Coronary artery (tissue), 2 donors: Measurements from ENCODE around the gene MBNL2.

ENCODE experiments used
- DNase-seq: peaks from one replicate; pipeline ENCODE4 v3.0.0-alpha.2; 2017; ENCODE audit warnings: low spot score
- H3K27ac ChIP-seq, 2 donors: fragments of 200-600 bp; sonication (generic); one replicate each; pipeline ENCODE4 v1.5.1; 2016 to 2019
- H3K4me3 ChIP-seq: fragments of 200-600 bp; sonication (generic); 2 replicates; pipeline ENCODE4 v1.5.1; 2016; ENCODE audit warnings: mild to moderate bottlenecking, moderate library complexity
- TF ChIP-seq, protein P1 (sequence below): fragments of 200-600 bp; sonication (generic); IDR thresholded peaks from one replicate; pipeline ENCODE4 v1.5.1; 2019; ENCODE audit warnings: antibody characterized with exemption

The MBNL2 gene

DNA sequence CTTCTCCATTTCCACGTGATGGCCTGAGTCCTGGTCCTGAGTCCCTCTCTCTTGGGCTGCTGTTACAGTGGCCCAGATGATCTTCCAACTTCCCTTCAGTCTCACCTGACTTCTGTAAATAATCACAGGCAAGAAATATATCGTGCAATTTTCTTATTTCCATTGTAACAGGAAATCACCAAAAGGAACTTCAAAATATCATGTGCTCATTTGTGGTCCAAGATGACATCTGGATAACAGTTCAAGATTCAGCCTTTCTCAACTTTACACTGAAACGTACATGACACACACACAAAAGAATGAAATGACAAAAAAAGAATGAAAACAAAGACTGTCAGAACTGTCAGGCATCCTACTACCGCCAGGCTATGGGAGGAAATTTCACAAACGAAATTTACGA is 189.9 kb downstream of the MBNL2 start:
- TF ChIP-seq, protein P1, sequence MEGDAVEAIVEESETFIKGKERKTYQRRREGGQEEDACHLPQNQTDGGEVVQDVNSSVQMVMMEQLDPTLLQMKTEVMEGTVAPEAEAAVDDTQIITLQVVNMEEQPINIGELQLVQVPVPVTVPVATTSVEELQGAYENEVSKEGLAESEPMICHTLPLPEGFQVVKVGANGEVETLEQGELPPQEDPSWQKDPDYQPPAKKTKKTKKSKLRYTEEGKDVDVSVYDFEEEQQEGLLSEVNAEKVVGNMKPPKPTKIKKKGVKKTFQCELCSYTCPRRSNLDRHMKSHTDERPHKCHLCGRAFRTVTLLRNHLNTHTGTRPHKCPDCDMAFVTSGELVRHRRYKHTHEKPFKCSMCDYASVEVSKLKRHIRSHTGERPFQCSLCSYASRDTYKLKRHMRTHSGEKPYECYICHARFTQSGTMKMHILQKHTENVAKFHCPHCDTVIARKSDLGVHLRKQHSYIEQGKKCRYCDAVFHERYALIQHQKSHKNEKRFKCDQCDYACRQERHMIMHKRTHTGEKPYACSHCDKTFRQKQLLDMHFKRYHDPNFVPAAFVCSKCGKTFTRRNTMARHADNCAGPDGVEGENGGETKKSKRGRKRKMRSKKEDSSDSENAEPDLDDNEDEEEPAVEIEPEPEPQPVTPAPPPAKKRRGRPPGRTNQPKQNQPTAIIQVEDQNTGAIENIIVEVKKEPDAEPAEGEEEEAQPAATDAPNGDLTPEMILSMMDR = no peak
- no peak overlapping the region for H3K27ac ChIP-seq
- H3K4me3 ChIP-seq = no peak overlapping the region
- no peak for DNase-seq

DNA sequence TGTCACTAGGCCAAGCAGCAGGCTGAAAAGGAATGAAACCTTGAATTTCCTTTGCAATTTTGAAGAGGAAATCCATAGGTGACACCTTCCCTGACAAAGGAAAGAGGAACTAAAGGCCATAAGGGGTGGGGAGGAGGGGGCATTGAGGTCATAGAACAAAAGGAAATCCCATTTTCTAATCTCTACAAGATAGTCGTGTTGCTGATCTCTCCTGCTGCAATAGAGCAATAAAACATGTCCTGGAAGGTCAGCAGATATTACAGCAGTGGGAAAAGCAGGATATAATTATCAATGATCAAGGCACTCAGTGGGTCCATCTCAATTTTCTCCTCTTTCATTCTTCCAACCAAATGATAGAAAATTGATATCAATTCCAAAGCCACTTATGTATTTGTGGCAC is 191.6 kb downstream of the MBNL2 start:
- Histone ChIP-seq H3K27ac (no peak overlapping the region), H3K4me3 (no peak overlapping the region)
- no peak for DNase-seq
- TF ChIP-seq, protein P1 = no peak

- no peak overlapping the region for H3K4me3 ChIP-seq
- DNase-seq = no peak
- TF ChIP-seq, protein P1 = no peak
- no peak overlapping the region for H3K27ac ChIP-seq
These were observed 192.3 kb downstream of the MBNL2 start for GRCh38 chr13:97414392-97414791.

- TF ChIP-seq, protein P1 = no peak
- H3K27ac ChIP-seq = no peak overlapping the region
- no peak for DNase-seq
- H3K4me3 ChIP-seq = no peak overlapping the region
These were observed 195.6 kb downstream of the MBNL2 start for GRCh38 chr13:97417698-97418097.

- DNase-seq = no peak
- Histone ChIP-seq H3K4me3 (no peak overlapping the region), H3K27ac (peak overlapping the region in 1 of 2 donors; percentile 22)
- TF ChIP-seq, protein P1 = no peak
These were observed 200.3 kb downstream of the MBNL2 start for GRCh38 chr13:97422118-97423054.

DNA sequence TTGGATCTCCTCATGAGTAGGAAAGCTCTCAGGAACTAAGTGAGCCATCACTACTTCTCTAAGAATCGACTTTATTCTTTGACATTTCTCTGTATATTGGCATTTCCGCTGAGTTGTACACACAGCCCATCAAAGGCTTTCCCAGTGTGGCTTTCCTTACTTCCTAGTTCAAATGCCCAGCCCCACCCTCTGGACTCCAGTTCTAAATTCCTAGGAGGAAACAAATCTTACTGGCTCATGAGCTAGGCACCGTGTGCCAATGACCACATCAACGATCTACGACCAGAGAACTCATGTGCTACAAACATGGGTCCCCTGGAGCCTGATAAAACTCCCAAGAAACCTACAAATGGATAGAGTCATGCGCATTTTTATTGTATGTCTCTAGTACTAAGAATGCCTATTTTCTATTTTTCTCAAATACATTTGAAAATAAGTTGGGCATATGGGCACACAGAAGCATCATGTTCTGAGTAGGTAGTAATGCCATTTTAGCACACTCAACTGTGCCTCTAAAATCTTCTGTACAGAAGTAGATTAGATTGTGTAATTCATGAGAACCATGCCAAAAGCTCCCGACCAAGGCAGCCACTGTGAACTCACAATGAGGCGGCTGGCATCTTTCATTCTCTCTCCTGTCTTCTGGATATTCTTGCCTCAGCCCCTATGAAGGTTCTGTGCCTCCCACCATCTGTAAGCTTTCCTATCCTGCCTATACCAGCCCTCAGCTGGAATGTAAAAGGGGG is 201.3 kb downstream of the MBNL2 start:
- no peak overlapping the region for H3K4me3 ChIP-seq
- TF ChIP-seq, protein P1 = no peak
- peak overlapping the region; percentile 29 to 44 for H3K27ac ChIP-seq
- no peak for DNase-seq
